NCI-H82 treated with DMSO at 0.1 percent for 48 hours (cell line): ENCODE measurements around the gene BRDT.

Experiments used
- DNase-seq: peaks from one replicate; lab custom pipeline; 2025; ENCODE audit not compliant: unreplicated experiment; lab: John Stamatoyannopoulos, UW

The BRDT gene

DNA sequence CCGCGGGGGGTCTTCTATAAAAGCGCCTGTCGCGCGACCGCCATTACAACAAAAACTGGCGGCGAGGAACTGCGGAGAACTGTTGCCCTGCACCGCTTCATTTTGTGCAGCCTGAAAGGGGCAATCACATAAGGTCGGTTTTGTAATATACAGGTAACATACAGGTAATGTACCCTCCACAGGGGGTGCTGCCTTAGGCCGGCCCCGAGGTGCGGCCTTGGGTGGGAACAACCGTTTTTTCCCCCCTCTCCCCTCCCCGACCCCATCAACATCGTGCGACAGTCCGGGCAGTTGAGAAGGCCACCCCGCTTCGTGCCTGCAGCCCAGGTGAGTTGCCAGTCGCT lies at the start of gene BRDT:
Gene BRDT, plus strand, starts transcription at position 46 of the 344 bp plus-strand sequence. CDS start 13,354 bp downstream, outside the sequence.
- no peak for DNase-seq

DNA sequence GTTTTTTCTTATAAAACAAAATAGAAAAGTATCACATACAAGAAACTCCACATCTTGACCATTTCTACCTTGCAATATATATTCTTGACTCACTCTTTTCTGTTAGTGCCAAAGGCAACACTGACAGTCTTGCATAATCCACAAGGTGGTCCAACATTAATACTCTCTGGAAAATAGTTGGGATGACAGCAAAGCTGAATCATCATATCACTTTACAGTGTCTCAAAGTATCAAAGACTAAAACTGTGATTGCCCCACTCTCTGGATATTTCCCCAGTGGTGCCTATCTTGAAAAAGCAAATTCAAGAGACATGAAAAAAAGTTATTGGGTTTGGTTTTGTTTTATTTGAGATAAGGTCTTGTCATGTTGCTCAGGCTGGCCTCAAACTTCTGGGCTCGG lies 48.6 kb upstream of the BRDT start:
- no peak for DNase-seq

DNA sequence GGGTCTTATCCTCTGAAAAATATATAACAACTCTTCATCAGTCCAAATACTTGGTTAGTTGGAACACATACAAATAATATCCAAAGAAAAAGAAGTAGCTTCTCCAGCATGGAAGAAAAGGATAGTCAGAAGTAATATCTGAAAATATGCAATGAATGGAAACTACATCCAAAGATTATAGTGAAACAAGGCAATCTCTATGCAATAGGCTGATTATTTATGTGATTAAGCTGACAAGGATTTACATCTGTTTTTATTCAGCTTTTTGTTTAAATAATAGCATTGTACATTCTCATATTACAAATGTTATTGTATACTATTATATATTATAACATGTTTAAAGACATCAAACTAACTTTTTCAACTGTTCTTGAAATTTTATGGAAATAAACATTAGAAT lies 48.0 kb upstream of the BRDT start:
- DNase-seq: no peak

DNA sequence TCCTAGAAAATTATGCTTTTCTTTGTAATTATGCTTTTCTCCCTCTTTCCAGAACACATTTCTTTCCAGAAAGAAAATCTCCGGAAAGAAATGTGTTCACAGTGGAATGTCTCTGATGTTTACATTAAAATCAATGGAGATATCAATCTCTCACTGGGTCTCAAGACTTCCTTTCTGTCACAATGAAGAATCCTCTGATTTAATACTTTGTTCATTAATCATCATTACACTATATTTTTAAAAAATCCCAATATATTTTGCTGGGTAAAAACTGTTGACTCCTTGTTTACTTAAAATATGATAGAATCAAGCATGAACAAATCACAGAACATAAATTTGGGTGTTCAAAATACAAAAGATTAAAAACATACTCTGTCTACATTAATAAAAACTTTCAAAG lies 36.9 kb upstream of the BRDT start:
- no peak for DNase-seq

DNA sequence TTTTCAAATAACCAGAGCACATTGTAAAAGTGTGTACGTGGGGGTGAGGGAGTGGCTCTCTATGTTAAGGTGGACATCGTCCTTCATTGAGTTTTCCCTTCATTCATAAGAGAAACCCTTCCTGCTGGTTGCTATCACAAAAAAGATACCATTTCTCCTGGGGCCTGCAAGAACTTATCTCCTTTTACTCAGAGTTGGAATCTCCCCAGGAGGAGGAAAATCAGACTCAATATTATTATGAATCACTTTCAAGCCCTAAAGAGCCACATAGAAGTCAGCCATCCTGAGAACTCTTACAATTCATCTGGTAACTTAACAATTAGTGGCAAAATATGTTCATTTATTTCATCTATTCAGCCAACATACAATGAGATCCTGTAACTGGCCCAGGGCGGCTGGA lies 36.2 kb upstream of the BRDT start:
- DNase-seq: no peak

DNA sequence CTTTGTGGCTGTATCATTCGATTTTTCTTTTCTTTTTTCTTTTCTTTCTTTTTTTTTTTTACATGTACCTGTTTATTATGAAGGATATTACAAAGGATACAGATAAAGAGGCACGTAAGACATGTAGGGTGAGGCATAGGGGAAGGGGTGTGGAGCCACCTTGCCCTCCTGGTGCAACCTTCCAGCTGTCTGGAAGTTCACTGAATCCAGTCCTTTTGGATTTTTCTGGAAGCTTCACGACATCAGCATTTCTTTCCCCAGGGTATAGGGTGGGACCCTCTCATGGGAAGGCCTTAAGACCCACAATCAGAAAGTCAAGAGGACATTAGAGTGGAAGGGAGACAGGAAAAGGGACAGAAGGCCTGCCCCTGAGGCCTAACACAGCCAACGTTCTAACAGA lies 33.2 kb upstream of the BRDT start:
- DNase-seq: no peak

DNA sequence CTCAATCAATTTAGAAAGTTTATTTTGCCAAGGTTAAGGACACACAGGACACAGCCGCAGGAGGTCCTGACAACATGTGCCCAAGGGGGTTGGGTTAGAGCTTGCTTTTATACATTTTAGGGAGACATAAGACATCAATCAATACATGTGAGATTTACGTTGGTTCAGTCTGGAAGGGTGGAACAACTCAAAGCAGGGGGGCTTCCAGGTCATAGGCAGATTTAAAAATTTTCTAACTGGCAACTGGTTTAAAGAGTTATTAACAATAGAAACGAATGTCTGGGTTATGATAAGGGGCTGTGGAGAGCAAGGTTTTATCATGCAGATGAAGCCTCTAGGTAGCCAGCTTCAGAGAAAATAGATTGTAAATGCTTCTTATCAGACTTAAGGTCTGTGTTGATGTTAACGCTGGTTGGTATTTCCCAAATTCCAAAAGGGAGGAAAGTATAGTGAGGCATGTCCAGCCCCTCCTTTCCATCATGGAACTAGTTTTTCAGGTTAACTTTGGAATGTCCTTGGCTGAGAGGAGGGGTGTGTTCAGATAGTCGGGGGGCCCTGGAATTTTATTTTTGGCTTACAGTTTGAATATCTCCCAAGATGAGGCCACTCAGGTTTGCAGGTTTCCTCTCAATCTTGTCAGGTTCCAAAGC lies 32.3 kb upstream of the BRDT start:
- no peak for DNase-seq

DNA sequence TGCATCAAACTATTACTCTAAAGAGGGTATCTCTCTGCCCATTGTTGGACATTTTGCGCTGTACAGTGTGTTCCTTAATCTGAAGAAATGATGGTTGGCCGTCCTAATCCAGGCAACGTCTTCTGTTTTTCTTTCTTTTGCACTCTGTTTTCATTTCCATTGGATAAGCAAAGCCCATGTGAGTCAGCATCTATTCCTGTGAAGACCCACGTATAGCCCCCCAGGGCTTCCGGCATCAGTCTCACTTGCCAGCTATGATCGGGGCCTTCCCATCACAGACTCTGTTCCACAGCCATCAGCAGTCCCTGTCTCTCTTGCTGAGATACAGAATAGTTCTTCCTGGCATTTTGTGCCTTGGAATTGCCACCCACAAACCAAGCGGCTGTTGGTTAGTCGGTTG lies 29.2 kb upstream of the BRDT start:
- DNase-seq: no peak

DNA sequence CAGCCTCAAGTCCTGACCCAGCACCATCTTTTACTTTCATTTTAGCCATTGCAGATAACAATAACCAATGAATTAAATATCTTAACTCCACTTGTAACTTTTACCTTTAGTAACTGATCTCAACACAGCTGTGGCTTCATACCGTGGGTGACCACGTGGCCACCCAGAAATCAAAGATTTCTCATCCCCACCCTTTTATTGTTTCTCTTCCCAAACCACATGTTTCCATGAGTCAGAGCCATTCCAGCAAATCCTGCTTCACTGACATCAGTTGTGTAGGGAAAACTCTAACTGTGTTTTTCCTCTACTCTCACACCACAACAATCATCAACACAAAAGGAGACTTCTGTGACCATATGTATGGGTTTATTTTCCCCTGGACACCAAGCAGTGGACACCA lies 25.1 kb upstream of the BRDT start:
- DNase-seq: no peak

DNA sequence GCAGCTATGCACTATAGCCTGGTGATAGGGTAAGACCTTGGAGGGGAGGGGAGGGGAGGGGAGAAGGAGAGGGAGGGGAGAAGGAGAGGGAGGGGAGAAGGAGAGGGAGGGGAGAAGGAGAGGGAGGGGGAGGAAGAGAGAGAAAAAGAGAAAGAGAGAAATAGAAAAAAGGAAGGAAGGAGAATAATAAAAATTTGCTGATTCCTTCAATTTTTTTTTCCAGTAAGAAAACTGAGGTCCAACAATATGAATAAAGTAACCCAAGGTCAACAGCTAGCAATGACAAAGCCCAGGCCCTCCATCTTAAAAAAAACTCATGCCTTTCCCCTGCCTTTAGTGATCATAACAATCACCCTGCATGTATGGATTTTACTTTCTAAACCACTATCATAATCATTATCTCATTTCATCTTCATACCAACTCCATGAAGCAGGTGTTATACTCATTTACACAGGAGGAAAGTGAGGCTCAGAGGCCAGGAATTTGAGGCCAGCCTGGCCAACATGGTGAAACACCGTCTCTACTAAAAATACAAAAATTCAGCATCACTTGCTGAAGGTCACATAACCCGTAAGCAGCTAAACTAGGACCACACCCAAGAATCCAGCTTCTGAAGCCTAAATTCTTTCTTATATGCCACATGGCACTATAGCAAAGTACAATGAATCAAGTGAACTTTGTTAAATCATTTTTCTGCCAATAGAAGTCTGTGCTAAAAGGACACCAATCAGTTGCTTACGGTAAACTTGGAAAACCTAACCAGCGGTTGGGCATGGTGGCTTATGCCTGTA lies 23.4 kb upstream of the BRDT start:
- no peak for DNase-seq

DNA sequence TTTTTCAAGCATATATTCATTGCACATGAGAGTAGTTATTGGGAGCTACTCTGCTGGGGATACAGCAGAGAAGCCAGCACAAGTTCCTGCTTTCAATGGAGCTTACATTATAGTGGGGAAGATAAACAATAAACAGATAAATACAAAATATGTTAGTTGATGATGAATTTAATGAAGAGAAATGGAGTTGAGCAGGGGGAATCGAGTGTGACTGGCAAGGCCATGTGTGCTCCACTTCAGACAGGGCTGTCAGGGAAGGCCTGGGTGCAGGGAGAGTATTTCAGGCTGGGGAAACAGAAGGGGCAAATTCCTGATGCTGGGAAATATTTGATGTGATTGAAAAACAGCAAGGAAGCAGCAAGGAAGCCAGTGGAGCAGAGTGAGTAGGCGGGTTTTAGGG lies 21.2 kb upstream of the BRDT start:
- DNase-seq: no peak

DNA sequence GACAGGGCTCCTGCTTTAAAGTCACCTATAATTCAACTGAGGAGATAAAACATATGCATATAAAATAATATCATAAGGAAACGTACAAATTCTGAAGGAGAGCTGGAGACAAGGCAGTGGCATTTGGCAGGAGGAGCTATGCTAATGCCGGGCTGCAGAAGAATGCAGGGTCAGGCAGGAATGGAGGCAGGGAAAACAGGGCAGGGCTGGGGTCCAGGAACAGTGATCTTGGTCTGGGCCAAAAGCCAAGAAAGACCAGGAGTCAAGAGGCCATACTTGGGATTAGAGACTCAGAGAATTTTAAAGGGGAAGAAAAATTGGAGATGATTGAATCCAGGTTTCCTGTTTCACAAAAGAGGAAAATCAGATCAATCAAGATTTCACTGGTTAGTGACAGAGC lies 20.0 kb upstream of the BRDT start:
- DNase-seq: no peak

DNA sequence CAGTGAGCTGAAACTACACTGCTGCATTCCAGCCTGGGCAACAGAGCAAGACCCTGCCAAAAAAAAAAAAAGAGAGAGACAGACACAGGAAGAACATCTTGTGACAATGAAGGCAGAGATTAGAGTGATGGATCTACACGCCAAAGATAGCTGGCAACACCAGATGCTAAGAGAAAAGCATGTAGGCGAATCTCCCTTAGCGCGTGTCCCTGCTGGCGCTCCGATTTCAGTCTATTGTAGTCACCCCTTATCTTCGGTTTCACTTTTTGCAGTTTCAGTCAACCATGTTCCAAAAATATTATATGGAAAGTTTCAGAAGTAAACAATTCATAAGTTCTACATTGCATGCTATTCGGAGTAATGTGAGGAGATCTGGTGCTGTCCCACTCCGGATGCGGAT lies 11.6 kb upstream of the BRDT start:
- no peak for DNase-seq

DNA sequence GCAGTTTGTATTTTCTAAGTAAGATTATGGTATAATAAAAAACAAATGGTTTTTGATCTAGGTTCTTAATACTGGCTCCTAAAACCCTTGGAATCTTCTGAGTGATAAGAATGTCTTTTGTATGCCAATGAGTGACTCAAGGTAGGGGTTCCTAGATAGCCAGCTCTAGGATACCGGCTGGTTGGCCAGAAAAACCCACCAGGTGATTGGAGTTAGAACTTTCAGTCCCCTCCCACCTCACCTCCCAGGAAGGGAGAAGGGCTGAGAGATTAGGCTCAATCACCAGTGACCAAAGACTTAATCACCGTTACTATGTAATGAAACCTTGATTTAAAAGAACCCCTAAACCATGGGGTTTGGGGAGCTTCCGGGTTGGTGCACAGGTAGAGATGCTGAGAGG lies 8.7 kb upstream of the BRDT start:
- no peak for DNase-seq

DNA sequence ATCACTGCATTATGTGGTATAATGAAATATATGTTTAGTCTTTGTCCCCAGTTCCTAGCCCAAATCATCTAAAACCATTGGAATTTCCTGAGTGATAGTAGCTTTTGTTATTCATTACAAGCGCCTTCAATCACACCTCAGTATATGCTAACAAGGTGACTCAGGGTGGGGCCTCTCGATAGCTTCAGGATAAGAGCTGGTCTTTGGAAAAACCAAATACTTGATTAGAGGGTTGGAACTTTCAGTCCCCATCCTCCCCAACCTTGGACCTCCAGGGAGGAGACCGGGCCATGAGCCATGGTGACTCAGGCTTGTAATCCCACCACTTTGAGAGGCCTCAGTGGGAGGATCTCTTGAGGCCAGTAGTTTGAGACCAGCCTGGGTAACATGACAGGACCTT lies 5.1 kb upstream of the BRDT start:
- no peak for DNase-seq

DNA sequence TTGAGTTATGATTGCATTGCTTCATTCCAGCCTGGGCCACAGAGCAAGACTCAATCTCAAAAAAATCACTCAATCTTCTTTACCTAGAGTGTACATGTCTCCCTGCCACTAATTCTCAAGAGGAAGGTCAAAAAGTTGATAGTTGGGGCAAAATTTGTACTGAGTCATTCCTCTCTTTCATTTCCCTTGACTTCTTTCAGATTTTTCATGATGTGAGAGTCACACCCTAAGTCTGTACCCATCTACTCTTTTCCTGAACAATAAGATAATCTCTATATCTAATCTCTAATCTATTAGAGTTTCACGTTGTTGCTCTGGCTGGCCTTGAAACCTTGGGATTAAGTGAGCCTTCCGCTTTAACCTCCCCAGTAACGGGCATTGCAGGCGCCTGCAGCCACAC lies 1.1 kb upstream of the BRDT start:
- DNase-seq: no peak

DNA sequence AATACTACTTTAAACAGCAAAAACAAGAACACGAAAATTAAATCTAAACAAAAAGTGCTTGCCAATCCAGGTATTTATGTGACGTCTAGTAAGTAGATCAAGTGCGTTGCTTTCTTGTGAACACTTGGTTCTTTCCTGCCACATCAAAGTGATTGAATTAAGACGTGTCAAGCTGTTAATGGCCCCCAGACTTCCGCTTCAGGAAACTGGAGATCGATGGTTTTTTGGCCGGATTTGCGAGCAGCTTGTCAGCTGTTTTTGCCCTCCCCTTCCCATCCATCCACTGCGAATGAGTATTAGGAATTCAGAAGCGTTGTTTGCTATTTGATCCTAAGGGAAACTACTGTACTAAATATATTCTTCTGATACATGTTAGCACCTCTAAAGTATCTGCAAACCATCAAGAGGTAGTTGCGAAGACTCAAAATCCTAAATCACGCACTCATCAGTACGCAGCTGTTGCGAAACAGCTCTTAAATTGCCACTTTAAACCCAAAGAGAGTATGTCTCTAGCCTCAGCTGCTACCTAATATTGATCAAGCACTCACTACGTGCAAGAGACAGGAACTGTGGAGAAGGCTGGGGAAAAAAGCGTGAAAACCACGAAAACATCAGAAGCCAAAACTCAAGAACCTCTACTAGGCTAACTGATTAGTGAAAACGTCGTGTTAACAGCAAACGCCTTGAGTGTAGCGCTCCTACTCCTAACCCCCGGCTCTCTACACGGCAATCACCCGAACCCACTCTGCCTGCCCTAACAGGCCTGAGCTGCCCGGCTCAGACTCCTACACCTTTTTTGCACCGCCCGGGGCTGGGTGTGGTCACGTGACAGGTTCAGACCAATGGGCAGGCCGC lies 473 bp upstream of the BRDT start:
- no peak for DNase-seq

DNA sequence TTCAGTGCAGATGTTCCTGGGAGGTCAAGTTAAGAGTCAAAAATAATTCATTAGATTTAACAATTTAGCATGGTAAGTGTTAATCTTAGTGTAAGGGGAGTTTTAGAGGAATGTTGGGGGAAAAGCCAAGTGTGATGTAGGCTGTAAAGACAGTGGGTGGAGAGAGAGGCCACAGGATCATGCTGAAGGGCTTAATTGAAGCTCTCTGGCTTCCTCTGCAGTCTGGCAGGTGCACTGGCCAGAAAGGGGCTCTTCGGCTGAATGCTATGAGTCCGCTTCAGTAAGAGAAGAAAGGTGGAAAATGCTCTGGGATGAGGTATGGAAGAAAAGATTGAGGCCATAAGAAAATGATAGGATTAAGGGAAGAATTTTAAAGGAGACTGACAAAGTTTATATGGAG lies 3.0 kb downstream of the BRDT start:
- DNase-seq: no peak

DNA sequence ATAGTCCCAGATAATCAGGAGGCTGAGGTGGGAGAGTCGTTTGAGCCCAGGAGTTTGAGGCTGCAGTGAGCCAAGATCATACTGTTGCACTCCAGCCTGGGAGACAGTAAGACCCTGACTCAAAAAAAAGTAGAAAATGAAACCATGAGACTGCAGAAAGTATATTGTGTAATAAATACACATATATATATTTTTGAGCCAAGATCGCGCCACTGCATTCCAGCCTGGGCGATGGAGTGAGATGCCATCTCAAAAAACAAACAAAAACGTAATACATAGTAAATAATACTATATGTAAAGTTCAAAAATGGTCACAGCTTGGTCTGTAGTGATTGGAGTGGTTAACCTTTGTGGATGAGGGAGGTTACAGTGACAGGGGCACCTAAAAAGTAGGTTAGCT lies 9.7 kb downstream of the BRDT start:
- DNase-seq: no peak

DNA sequence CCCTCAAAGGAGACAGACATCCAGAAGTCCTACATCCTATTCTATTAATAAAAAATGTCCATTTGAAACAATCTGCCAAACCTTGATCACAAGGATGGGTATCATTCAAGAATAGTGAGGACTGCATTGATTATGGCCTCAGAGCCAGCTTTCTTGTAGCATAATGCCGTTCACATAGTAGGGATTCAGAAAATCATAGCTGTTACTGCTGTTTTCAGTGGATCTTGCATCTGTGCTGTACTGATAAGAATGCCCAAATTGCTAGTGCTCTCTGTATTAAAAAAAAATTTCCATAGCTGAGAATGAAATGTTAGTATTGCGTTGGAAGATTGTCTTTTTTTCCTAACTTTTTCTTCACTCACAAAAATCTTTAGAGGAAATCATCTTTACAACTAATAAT lies 19.1 kb downstream of the BRDT start:
- DNase-seq: no peak

DNA sequence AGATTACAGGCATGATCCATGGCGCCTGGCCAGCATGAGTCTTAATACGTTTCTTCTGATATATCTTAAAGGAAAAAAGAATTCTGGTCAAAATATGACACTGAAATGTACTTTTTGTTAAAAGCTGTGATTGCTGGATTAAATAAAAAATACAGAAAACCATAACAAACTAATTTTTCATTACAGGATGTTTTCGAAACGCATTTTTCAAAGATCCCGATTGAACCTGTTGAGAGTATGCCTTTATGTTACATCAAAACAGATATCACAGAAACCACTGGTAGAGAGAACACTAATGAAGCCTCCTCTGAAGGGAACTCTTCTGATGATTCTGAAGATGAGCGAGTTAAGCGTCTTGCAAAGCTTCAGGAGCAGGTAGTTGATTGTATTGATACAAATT lies 30.2 kb downstream of the BRDT start:
- DNase-seq: no peak

DNA sequence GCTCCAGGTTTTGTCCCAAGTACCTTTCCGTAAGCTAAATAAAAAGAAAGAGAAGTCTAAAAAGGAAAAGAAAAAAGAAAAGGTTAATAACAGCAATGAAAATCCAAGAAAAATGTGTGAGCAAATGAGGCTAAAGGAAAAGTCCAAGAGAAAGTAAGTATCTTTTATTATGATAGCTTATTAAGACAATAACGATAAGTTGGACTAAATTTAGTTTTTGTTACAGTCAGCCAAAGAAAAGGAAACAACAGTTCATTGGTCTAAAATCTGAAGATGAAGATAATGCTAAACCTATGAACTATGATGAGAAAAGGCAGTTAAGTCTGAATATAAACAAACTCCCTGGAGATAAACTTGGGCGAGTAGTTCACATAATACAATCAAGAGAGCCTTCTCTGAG lies 31.5 kb downstream of the BRDT start:
- DNase-seq: no peak
